ENCODE data around the gene P4HA1.

- TF ChIP-seq CTCF (IDR thresholded peaks at IDR 0.05; ENCODE audit: poor library complexity, severe bottlenecking) (no peak), REST (IDR thresholded peaks at IDR 0.05; ENCODE audit: borderline replicate concordance) (no peak), POLR2AphosphoS5 (IDR thresholded peaks at IDR 0.05) (no peak), RAD21 (conservative IDR thresholded peaks at IDR 0.05) (no peak), EZH2 (IDR thresholded peaks at IDR 0.05; ENCODE audit: borderline replicate concordance, insufficient read depth, low read length, poor library complexity, severe bottlenecking) (no peak), EP300 (conservative IDR thresholded peaks at IDR 0.05; ENCODE audit: poor library complexity, severe bottlenecking) (no peak)
Measured at GRCh38 chr10:73097305-73097670, 622 bp upstream of the P4HA1 start.
